Neural cell (in vitro differentiated cells): ENCODE measurements around the gene TREM1. TPM values are rescaled to one million over a fixed set of nuclear protein-coding genes. Genes with fewer than 3 reads are reported as not detected.

Experiments used
- H2AFZ ChIP-seq: fragments of 200-600, 300-800 bp; sonication (generic), shearing (Covaris generic); 2 replicates; pipeline ENCODE4 v1.6.0; 2014; ENCODE audit warnings: low read depth, mild to moderate bottlenecking, antibody characterized with exemption, low read length, moderate library complexity
- H3F3A ChIP-seq: fragments of 200-600 bp; shearing (Covaris generic); 2 replicates; pipeline ENCODE4 v1.6.1; 2016; ENCODE audit warnings: mild to moderate bottlenecking, moderate library complexity, mixed read lengths, antibody characterized with exemption, low read length; ENCODE audit not compliant: insufficient read depth, poor library complexity, severe bottlenecking
- H3K27ac ChIP-seq: fragments of 200-600, 300-800 bp; sonication (generic), shearing (Covaris generic); 2 replicates; pipeline ENCODE4 v1.5.1; 2014; ENCODE audit warnings: mild to moderate bottlenecking, low read length, moderate library complexity
- H3K27me3 ChIP-seq: fragments of 300-800, 200-600 bp; sonication (generic), shearing (Covaris generic); 2 replicates; pipeline ENCODE4 v1.6.0; 2014; ENCODE audit warnings: mild to moderate bottlenecking, low read depth, low read length, moderate library complexity; ENCODE audit not compliant: insufficient read depth
- H3K36me3 ChIP-seq: fragments of 300-800, 200-600 bp; sonication (generic), shearing (Covaris generic); 2 replicates; pipeline ENCODE4 v1.5.1; 2014; ENCODE audit warnings: mild to moderate bottlenecking, antibody characterized with exemption, low read length, moderate library complexity; ENCODE audit not compliant: insufficient read depth
- H3K4me2 ChIP-seq: fragments of 300-800, 200-600 bp; sonication (generic), shearing (Covaris generic); 2 replicates; pipeline ENCODE4 v1.6.0; 2014; ENCODE audit warnings: mild to moderate bottlenecking, low read length
- H3K4me3 ChIP-seq: fragments of 300-800, 200-600 bp; sonication (generic), shearing (Covaris generic); 2 replicates; pipeline ENCODE4 v1.5.1; 2014; ENCODE audit warnings: mild to moderate bottlenecking, low read length, moderate library complexity
- H3K79me2 ChIP-seq: fragments of 200-600 bp; shearing (Covaris generic); replicated peaks from 2 replicates; pipeline ENCODE4 v1.6.0; 2014; ENCODE audit warnings: mild to moderate bottlenecking, low read length, moderate library complexity; ENCODE audit not compliant: insufficient read depth
- H3K9ac ChIP-seq: fragments of 300-800, 200-600 bp; sonication (generic), shearing (Covaris generic); 2 replicates; pipeline ENCODE4 v1.6.1; 2016; ENCODE audit warnings: mild to moderate bottlenecking, low read length, mixed read lengths
- H3K9me2 ChIP-seq: fragments of 200-600 bp; shearing (Covaris generic); 2 replicates; pipeline ENCODE4 v1.6.1; 2016; ENCODE audit warnings: mild to moderate bottlenecking, low read length, mixed read lengths; ENCODE audit not compliant: insufficient read depth
- H3K9me3 ChIP-seq: fragments of 200-600, 300-800 bp; sonication (generic), shearing (Covaris generic); 2 replicates; pipeline ENCODE4 v1.6.1; 2016; ENCODE audit warnings: mild to moderate bottlenecking, mixed run types, low read length, moderate library complexity, mixed read lengths
- H4K20me1 ChIP-seq: fragments of 200-600 bp; shearing (Covaris generic); 2 replicates; pipeline ENCODE4 v1.6.1; 2016; ENCODE audit warnings: mild to moderate bottlenecking, mixed run types; ENCODE audit not compliant: insufficient read depth
- EP300 ChIP-seq: fragments of 450-650 bp; conservative IDR thresholded peaks from 2 replicates; pipeline ENCODE4 v1.6.1; 2014; ENCODE audit warnings: antibody characterized with exemption, mild to moderate bottlenecking, moderate library complexity; ENCODE audit not compliant: poor library complexity, severe bottlenecking
- EZH2 ChIP-seq: fragments of 200-600, 300-800 bp; shearing (Covaris generic), sonication (generic); IDR thresholded peaks from 2 replicates; pipeline ENCODE4 v1.6.1; 2014; ENCODE audit warnings: antibody characterized with exemption, low read length, borderline replicate concordance, mild to moderate bottlenecking; ENCODE audit not compliant: insufficient read depth, poor library complexity, severe bottlenecking
- MXI1 ChIP-seq: fragments of 450-650 bp; conservative IDR thresholded peaks from 2 replicates; pipeline ENCODE4 v1.6.1; 2014; ENCODE audit warnings: antibody characterized with exemption, mild to moderate bottlenecking; ENCODE audit not compliant: poor library complexity, severe bottlenecking
- POLR2AphosphoS5 ChIP-seq: IDR thresholded peaks from 2 replicates; pipeline ENCODE4 v1.6.1; 2012
- RAD21 ChIP-seq: fragments of 450-650 bp; conservative IDR thresholded peaks from 2 replicates; pipeline ENCODE4 v1.6.1; 2014; ENCODE audit warnings: antibody characterized with exemption, mild to moderate bottlenecking, moderate library complexity
- REST ChIP-seq: IDR thresholded peaks from 2 replicates; pipeline ENCODE4 v1.6.1; 2012; ENCODE audit warnings: borderline replicate concordance
- SMC3 ChIP-seq: fragments of 450-650 bp; conservative IDR thresholded peaks from 2 replicates; pipeline ENCODE4 v1.6.1; 2014; ENCODE audit warnings: antibody characterized with exemption, mild to moderate bottlenecking, moderate library complexity; ENCODE audit not compliant: poor library complexity
- TAF1 ChIP-seq: IDR thresholded peaks from 2 replicates; pipeline ENCODE4 v1.6.1; 2012; ENCODE audit warnings: low read depth
- polyA plus RNA-seq: library from polyadenylated mRNA; depleted of rRNA; stranded (reverse); fragments of >200 nt; gene quantifications from 2 replicates; pipeline ENCODE4 v1.2.3, GENCODE V29; 2014
- TF ChIP-seq, protein P1 (sequence below): fragments of 450-650 bp; IDR thresholded peaks from 2 replicates; pipeline ENCODE4 v1.5.1; 2014; ENCODE audit warnings: antibody characterized with exemption, mild to moderate bottlenecking, moderate library complexity; ENCODE audit not compliant: poor library complexity, severe bottlenecking

The TREM1 gene
- polyA plus RNA-seq, 1 donor from 2014 or later, result not detected

GRCh38 chr6:41318261-41318653, 31.8 kb upstream of the TREM1 start:
- no peaks in the 10 kb centered on the region for H3F3A ChIP-seq
- H3K4me3 ChIP-seq, result peak overlapping the region; percentile 57
- H3K27me3 ChIP-seq, result peaks cover 11% of the 10 kb centered on the region
- H3K79me2 ChIP-seq, result no peaks in the 10 kb centered on the region
- no peak for TF ChIP-seq REST
- TF ChIP-seq EZH2, result no peak
- no peak for TF ChIP-seq EP300
- no peak for TF ChIP-seq SMC3
- no peak for TF ChIP-seq TAF1
- no peak for TF ChIP-seq POLR2AphosphoS5
- no peak for TF ChIP-seq MXI1
- TF ChIP-seq RAD21, result no peak
- TF ChIP-seq, protein P1, sequence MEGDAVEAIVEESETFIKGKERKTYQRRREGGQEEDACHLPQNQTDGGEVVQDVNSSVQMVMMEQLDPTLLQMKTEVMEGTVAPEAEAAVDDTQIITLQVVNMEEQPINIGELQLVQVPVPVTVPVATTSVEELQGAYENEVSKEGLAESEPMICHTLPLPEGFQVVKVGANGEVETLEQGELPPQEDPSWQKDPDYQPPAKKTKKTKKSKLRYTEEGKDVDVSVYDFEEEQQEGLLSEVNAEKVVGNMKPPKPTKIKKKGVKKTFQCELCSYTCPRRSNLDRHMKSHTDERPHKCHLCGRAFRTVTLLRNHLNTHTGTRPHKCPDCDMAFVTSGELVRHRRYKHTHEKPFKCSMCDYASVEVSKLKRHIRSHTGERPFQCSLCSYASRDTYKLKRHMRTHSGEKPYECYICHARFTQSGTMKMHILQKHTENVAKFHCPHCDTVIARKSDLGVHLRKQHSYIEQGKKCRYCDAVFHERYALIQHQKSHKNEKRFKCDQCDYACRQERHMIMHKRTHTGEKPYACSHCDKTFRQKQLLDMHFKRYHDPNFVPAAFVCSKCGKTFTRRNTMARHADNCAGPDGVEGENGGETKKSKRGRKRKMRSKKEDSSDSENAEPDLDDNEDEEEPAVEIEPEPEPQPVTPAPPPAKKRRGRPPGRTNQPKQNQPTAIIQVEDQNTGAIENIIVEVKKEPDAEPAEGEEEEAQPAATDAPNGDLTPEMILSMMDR, result no peak
- H4K20me1 ChIP-seq, result no peaks in the 10 kb centered on the region
- H3K9me2 ChIP-seq, result no peaks in the 10 kb centered on the region
- no peak overlapping the region for H2AFZ ChIP-seq
- H3K9ac ChIP-seq, result no peak overlapping the region
- no peak overlapping the region for H3K4me2 ChIP-seq
- no peaks in the 10 kb centered on the region for H3K9me3 ChIP-seq
- no peak overlapping the region for H3K27ac ChIP-seq
- H3K36me3 ChIP-seq, result no peaks in the 10 kb centered on the region

- Histone ChIP-seq H3K4me3 (no peak overlapping the region), H3K27ac (no peak overlapping the region)
These were observed 29.6 kb upstream of the TREM1 start for GRCh38 chr6:41315943-41316620.

More at GRCh38 chr6:41315943-41316620, 29.6 kb upstream of the TREM1 start:
- Histone ChIP-seq H3K4me2 (no peak overlapping the region), H3K27me3 (peaks cover 11% of the 10 kb centered on the region), H2AFZ (no peak overlapping the region), H3K9ac (no peak overlapping the region), H3F3A (no peaks in the 10 kb centered on the region), H3K9me3 (no peaks in the 10 kb centered on the region), H3K79me2 (no peaks in the 10 kb centered on the region), H3K9me2 (no peaks in the 10 kb centered on the region), H3K36me3 (no peaks in the 10 kb centered on the region), H4K20me1 (no peaks in the 10 kb centered on the region)
- TF ChIP-seq TAF1 (no peak), EZH2 (no peak), RAD21 (no peak), REST (no peak), POLR2AphosphoS5 (no peak), EP300 (no peak)
- TF ChIP-seq, protein P1, result no peak
